NK-92 (cell line): ENCODE measurements around the gene ZP2.
"Not testable (repeated sequence)": the region's sequence is repeated elsewhere in the genome, so short reads cannot be mapped to it uniquely, and the experiment has no call there.

ENCODE experiments used
- DNase-seq: peaks from one replicate; lab custom pipeline; 2025; ENCODE audit not compliant: unreplicated experiment; lab: John Stamatoyannopoulos, UW

ZP2 gene

DNA sequence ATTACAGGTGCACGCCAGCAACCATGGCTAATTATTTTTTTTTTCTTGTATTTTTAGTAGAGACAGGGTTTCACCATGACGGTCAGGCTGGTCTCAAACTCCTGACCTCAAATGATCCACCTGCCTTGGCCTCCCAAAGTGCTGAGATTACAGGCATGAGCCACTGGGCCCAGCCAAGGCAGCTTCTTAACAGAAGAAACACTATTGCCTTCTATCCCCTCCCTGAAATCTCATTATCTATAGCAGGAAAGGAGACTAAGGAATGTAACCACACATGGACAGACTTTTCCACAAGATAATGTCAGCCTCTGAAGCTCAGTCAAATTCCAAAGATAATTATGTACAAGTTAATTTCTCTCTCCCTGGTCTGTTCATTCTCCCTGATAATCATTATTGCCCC is 5.7 kb upstream of the ZP2 start:
- DNase-seq, result no peak

DNA sequence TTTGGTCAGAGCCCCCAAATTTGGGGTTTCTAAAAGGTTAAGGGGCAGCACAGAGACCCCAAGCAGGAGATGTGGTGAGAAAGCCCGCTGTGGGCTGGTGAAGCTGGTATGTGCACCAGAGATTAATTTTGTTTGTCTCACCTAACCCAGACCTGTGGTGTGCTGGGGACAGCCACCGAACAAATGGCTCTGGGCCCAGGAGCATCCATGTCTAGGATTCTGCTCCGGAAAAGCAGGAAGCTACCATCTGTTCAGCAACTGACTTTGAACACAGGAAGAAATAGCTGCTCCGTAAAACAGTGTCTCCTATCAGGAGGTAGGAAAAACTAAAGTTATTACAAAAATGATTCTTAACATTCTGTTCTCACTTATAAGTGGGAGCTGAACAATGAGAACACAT is 2.7 kb upstream of the ZP2 start:
- no peak for DNase-seq

DNA sequence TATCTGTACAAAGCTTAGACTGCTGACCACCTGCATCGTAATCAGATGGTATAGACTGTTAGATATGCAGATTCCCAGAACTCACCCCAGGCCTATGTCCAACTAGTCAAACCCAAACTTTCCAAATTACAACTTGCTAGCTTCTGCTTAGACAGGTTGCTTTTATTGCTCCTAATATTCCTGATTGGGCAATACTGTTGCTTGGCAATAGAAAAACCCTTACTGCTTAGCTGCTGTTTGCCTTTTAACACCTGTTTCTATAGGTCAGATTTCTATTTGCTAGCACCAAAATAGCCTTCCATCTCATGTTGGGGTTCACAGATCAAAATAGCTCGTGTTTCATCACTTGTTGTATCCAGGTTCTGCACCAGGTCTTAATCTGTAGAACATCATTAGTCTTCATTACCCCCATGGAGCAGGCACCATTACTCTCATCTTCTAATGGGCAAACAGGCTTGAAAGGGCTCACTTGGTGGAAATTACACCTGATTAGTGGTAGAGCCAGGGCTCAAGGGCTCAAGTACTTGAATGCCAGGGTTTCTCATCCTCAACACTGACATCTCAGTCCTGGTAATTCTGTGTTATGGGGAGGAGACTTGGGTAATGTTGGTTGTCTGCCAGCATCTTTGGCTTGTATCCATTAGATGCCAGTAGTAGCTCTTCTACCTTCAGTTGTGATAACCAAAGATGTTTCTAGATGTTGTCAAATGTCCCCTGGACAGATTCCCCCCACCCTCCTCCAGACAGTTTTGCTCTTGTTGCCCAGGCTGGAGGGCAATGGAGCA is 2.7 kb downstream of the ZP2 start:
- DNase-seq, result no peak

DNA sequence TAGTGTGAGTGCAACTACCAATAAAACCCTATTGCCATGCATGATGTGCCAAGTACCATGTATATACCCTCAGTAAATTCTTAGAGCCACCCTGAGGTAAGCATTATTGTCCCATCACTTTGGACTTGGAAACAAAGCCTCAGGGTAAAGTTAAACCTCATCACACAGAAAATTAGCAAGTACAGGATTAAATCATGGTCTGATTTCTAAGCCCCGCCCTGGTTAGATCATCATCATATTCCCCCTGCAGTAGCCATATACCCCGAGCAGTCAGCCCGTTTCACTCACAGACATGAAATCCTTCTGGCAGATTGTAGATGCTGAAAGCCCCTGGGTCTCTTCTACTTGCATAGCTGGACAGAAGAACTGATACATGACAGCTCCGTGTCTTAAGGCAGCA is 4.8 kb downstream of the ZP2 start:
- DNase-seq, result no peak

GRCh38 chr16:21205303-21205702 is 6.1 kb downstream of the ZP2 start:
- no peak for DNase-seq

GRCh38 chr16:21203155-21203797 is 8.1 kb downstream of the ZP2 start:
- no peak for DNase-seq

GRCh38 chr16:21199607-21200218 is 11.7 kb downstream of the ZP2 start:
- DNase-seq, result no peak

DNA sequence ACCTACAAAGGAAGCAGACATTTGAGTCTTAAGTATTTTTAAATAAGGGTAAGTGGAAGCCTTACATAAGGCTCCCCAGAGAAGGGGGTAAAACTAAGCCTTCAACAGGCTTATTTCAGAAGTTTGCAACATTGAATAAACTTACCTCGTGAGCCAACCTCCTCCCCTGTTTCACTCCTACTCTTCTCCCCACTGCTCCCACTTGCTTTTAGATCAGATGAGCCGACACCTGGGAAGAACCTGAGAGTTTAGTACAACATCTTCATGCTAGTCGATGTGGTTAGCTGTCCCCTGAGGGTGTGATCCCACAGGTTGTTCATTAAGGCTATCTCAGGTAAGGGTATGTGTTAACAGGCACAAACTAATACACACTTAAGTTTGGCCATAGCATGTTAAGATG is 13.8 kb downstream of the ZP2 start:
- no peak for DNase-seq

GRCh38 chr16:21197112-21197511 is 14.3 kb downstream of the ZP2 start:
- no peak for DNase-seq

DNA sequence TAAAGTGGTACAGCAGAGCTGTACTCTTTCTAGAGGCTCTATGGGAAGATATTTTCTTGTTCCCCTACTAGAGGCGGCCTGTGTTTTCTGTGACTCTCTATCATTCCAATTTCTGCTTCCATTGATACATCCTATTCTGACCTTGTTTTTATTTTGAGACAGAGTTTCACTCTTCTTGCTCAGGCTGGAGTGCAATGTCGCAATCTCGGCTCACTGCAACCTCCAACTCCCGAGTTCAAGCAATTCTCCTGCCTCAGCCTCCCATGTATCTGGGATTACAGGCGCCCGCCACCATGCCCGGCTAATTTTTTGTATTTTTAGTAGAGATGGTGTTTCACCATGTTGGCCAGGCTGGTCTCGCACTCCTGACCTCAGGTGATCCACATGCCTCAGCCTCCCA is 16.0 kb downstream of the ZP2 start:
- not testable (repeated sequence) for DNase-seq

DNA sequence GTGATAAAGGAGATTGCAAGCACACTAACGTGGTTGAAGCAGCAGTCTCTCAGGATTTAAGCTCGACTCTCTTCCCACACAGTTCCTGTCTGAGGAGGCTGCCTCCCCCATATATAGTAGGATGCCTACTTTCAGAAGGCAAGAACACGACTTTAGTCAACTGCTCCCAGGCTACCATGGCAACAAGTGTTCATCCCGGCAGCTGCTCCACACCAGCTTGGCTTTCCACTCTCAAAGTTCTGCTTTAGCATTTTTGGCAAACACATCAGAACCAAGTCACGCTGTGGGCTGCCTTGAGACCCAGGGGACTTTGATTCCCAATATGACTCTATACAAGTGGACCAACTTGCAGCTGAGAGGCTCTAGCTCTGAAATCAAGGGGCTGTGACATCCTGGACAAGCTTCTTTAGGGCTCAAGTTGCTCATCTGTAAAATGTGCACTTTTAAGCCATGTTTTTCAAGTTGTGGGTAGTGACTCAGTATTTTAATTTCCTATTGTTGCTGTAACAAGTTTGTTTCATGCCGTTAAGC is 16.5 kb downstream of the ZP2 start:
- no peak for DNase-seq

DNA sequence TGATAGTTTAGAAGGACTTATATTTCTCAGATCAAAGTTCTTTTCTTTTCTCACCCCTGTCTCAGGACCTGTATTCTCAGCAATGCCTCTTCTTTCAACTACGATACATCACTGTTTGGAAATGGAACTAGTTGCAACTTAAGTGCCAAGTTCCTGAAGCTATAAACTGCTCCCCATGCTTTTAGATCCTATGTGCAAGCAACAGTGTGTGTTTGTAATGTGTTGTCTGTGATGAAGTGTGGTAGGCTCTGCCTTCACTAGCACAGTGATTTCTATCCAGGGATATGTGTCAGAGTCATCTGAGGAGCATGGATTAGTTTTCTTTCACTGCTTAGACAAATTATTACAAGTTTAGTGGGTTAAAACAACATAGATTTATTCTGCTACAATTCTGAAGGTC is 18.4 kb downstream of the ZP2 start:
- no peak for DNase-seq

DNA sequence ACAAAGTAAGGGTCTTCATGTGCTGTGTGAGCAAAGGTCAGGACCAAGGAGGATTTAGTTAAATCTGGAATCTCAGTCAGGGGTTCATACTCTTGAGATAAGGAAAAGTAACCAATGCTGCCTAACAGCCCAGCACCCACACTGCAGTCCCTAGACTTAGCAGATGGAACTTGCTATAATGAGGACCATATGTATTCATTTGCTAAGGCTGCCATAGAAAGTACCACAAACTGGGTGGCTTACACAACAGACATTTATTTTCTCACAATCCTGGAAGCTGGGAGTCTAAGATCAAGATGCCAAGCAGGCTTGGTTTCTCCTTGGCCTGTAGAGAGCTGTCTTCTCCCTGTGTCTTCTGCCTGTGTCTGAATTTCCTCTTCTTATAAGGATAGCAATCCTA is 20.8 kb downstream of the ZP2 start:
- no peak for DNase-seq

DNA sequence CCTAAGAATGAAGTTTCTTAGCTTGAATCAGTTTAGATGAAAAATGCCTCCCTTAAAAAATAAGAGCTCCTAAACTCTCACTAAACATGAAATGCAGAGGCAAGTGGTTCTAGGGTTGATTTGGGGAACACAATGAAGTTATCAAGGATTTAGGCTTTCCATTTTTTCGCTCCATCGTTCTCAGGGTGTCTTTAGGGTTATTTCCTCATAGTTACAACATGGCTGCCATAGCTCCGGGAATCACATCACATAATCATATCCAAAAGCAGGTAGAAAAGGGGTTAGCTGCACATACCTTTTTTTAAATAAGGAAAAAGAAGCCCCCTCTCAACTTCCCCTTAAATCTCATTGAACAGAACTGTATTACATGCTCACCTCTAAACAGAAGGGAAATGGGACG is 21.4 kb downstream of the ZP2 start:
- DNase-seq, result no peak

DNA sequence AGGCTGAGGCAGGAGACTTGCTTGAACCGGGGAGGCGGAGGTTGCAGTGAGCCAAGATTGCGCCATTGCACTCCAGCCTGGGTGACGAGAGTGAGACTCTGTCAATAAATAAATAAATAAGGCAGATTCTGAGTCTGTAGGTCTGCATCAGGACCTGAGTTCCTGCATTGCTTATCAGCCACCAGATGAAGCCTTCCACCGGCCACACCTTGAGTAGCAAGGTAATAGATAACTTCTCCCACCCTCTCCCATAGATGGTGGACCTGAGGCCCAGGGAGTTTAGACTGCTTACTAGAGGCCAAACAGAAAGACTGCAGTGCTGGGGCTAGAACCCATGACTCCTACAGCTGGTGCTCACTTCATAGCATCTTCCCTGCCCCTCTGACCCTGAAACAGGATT is 22.1 kb downstream of the ZP2 start:
- DNase-seq, result no peak

DNA sequence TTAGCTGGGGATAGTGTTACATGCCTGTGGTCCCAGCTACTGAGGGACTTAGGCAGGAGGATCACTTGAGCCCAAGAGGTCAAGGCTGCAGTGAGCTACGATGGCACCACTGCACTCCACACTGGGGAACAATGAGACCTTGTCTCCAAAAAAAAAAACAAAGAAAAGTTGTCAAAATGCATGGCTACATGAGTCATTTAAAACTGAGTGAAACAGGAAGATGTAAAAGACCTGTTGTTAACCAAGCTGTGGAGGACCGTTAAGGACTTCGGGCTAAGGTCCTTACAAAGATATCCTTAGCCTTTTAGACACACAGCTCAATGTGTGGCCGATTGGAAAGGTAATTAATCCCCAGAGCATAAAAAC is 25.1 kb downstream of the ZP2 start:
- no peak for DNase-seq

DNA sequence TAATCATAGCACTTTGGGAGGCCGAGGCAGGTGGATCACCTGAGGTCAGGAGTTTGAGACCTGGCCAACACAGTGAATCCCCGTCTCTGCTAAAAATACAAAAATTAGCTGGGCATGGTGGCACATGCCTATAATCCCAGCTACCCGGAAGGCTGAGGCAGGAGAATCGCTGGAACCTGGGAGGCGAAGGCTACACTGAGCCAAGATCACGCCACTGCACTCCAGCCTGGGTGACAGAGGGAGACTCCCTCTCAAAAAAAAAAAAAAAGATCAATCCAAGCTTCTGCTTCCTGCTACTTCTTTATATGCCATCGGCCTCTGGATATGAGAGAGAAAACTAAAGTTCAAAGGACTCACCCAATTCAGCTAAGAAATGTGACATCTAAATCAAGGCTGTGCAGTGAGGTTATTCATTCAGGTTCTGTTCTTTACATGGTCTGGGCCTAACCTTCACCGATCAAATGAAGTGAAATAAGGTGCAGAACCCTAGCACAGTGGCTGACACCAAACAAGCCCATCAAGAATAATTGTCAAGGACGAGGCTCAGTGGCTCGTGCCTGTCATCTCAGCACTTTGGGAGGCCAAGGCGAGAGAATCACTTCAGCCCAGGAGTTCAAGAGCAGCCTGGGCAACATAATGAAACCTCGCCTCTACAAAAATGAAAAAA is 25.6 kb downstream of the ZP2 start:
- no peak for DNase-seq

GRCh38 chr16:21184834-21185233 is 26.5 kb downstream of the ZP2 start:
- DNase-seq, result no peak

DNA sequence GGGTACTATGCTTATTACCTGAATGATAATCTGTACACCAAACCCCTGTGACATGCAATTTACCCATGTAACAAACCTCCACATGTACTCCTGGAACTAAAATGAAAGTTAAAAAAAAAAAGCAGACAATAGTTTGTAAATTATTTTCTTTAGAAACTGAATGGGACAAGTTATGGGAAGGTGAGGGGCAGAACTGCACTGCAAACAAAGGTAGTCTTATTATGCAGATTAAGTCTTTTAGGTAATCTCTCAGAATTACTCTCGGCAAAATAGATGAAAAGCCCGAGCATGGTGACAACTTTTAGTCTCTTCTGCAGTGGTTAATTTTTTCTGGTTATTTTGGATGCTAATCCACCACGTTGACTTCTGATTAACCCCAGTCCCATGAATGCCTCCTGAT is 27.4 kb downstream of the ZP2 start:
- DNase-seq, result no peak

DNA sequence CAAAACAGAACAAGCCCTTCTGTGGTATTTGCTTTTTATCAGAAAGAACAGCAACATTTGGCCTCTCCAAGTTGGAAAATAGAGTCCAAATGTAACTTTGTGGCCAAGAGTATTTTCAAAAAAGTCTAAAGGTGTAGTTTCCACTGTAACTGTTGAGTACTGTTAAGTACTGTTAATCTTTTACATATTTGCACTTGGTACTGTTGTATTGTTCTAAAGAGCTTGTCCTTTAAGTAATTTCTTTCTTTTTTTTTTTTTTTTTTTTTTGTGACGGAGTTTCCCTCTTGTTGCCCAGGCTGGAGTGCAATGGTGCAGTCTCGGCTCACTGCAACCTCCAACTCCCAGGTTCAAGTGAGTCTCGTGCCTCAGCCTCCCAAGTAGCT is 31.4 kb downstream of the ZP2 start:
- no peak for DNase-seq

DNA sequence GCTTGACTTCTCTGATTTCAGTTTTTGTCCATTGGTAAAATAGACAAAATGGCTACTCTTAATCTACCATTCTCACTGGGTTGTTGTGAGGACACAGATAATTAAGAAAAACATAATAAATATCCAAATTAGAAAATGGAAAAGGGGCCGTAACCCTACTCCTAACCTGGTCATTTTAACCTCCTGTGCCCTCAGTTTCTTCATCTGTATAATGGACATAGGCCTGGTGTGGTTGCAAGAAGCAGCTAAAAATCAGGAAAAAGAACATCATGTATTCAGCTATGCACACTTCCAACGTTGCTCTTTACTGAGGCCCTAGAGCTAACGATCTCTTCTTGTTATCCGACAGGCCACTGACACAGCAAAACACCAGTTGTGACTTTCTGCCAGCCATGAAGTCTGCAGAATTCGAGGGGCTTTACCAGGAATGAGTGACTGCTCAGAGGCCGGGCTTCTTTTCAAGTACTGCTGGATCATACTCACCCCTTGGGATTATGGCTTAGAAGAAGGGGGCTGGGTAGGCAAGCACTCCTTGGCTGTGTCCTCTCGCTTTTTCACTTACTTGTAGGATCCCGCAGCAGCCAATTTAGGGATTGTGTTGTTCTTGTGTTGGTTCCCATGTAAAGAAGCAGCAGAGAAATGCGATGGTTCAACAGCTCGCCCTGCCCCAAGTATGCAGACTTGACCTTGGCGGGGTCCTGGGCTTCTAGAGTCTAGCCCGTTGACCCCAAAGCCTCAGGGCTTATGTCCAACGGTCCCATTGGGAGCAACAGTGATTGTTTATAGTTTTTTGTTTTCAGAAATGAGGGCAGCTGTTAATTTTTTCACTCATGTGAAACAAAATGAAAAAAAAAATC is 32.0 kb downstream of the ZP2 start:
- DNase-seq, result no peak
